ENCODE results near the gene EDC3.
A peak's percentile ranks its signal among the peaks of the same experiment; 100 is the strongest.
"Not testable (repeated sequence)": the region's sequence is repeated elsewhere in the genome, so short reads cannot be mapped to it uniquely, and the experiment has no call there.

EDC3 gene

GRCh38 chr15:74709892-74710291, 14.1 kb upstream of the EDC3 start:
- DNase-seq = no peak

DNA sequence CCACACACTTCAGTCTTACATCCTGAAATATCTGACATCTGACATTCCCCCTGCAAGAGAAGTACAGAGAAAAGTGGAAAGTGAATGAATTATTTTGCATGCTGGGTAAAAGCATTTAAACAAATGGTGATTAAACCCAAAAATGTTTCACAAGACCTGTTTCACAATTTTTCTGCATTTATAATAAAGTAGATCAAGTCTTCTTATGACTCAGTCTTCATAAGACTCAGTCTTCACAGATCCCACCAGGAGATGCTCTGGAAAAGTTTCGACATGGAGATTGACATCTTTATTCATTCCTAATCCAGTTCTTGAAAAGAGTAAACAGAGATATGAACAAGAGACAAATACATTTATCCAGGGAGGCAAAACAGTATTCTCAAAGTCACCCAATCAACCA, 13.2 kb upstream of the EDC3 start:
- DNase-seq = no peak

GRCh38 chr15:74696808-74697207, 984 bp upstream of the EDC3 start:
- DNase-seq = no peak

DNA sequence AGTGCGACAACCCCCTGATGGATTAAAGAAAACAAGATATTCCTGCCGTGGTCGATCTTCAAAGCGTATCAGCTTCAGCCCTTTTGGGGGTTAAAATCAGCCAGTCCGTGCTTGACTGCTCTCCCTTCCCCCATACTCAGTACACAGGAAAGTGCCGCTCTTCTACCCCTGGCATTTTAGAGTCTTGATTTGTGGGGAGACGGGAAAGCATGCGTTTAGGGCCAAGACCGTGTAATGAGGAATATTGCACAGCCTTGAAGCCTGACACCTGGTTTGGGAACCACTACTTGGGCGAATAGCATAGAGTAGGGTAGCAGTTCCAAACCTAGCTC, 540 bp upstream of the EDC3 start:
- no peak for DNase-seq

DNA sequence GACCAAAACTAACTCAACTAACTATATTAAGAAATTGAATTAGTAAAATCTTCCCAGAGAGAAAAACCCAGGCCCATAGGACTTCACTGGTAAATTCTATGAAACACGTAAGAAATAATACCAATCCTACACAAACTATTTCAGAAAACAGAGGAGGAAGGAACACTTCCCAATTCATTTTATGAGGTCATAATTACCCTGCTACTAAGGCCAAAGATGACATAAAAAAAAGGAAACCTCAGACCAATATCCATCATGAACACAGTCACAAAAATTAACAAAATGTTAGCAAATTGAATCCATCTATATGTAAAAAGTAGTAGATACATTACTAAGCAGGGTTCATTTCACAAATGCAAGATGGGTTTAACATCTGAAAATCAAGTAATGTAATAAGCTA, 3.5 kb downstream of the EDC3 start:
- DNase-seq = no peak

GRCh38 chr15:74683758-74684157, 12.1 kb downstream of the EDC3 start:
- no peak for DNase-seq

- DNase-seq = no peak
Observed at GRCh38 chr15:74682954-74683353, 12.9 kb downstream of the EDC3 start.

- no peak for DNase-seq
Observed at GRCh38 chr15:74680456-74680855, 15.4 kb downstream of the EDC3 start.

GRCh38 chr15:74676801-74677200, 19.0 kb downstream of the EDC3 start:
- DNase-seq = no peak

DNA sequence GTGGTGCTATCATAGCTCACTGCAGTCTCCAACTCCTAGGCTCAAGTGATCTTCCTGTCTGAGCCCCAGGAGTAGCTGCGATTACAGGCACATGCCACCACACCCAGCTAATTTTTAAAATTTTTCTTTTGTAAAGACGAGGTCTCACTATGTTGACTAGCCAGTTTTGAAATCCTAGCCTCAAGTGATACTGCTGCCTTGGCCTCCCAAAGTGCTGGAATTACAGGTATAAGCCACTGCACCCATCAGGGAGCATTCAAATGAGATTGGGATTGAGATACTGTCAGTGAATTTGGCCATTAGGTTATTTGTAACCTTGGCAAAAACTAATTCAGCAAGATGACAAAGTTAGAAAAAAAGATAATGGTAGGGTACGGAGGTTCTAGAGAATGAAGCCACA, 21.7 kb downstream of the EDC3 start:
- DNase-seq = no peak

GRCh38 chr15:74669627-74670026, 26.2 kb downstream of the EDC3 start:
- no peak for DNase-seq

GRCh38 chr15:74667975-74668374, 27.8 kb downstream of the EDC3 start:
- DNase-seq = no peak

DNA sequence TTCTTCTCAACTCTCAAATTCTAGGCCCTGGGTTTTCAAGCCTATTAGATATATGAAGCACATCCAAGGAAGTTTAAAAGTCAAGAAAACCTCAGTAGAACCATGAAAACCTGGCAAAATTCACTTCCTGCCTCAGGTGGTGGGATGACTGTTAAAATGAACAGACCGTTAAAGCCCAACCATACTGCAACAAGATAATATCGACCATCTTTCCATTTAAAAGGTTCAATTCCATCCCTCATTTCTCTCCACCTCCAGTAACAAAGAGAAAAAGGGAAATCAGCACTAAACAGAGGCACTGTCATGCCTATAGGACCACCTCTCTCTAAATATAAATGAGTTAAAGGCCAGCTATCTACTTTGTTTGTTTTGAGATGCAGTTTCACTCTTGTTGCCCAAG, 31.2 kb downstream of the EDC3 start:
- no peak for DNase-seq

DNA sequence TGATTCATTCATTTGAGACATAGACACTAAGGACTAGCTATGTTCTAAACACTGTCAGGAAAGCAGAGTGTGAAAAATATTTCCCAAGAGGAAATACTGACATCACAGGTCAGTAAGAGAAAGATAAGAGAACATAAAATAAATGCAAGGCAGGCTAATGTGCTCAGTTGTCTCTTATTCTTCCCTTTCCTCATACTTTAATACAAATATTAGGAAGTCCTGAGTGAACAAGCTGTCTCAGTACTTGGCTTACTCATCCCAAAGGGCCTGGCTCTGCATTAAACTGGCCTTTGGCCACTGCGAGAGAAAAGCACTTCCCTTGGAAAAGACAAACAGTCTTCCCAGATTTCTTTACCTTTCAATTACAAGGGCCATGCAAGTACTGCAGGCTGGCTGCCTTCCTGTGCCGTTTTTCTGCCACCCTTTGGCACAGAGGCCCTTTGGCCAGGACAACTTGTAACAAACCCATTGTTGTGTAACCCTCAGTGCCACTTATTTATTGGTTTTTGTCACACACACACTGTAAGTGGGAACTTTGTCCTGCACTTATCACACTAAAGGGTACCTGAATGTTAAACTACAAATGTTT, 31.7 kb downstream of the EDC3 start:
- no peak for DNase-seq

- DNase-seq = no peak
Observed at GRCh38 chr15:74663303-74664027, 32.4 kb downstream of the EDC3 start.

DNA sequence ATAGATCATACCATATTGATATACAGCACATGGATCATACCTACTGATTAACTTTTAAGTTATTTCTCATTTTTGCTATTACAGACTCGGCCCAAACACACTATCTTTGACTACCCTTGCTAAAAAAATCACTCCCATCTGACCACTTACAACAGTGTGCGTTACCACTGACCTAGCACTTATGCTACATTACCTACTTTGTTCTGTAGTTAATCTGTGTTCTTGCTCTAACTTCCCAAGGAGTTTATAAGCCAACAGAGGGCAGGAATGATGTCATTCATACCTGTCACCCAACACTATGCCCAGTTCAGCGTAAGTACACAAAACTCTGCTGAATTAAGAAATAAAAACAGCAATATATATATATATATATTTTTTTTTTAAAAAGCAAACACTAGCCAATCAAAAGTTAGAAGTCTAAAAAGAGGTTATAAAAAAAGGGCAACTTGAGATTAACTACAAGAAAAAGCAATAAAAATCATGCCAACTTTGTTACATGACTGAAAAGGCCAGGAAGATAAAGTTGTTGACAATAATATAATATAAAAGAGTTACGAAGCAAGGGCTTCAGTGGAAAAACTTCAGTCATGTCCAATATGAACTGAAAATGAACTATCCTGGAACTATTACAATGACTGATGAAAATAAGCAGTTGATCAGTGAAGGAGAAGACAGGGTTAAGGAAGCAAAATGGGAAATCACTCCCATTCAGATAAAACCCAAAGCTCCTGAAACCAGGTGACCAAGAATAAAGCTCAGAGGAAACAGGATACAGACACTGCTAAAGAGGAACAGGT, 33.6 kb downstream of the EDC3 start:
- DNase-seq = no peak

DNA sequence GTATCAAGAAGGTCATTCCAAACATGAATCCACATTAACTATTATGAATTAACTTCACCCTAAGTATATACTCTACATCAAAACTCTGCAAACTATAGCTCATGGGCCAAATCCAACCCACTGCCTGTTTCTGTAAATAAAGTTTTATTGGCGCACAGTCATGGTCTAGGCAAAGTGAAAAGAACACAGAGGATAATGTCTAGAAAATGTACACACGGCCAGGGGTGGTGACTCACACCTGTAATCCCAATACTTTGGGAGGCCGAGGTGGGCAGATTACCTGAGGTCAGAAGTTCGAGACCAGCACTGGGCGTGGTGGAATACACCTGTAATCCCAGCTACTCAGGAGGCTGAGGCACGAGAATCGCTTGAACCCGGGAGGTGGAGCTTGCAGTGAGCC, 34.5 kb downstream of the EDC3 start:
- DNase-seq = not testable (repeated sequence)

GRCh38 chr15:74657846-74658245, 38.0 kb downstream of the EDC3 start:
- no peak for DNase-seq

DNA sequence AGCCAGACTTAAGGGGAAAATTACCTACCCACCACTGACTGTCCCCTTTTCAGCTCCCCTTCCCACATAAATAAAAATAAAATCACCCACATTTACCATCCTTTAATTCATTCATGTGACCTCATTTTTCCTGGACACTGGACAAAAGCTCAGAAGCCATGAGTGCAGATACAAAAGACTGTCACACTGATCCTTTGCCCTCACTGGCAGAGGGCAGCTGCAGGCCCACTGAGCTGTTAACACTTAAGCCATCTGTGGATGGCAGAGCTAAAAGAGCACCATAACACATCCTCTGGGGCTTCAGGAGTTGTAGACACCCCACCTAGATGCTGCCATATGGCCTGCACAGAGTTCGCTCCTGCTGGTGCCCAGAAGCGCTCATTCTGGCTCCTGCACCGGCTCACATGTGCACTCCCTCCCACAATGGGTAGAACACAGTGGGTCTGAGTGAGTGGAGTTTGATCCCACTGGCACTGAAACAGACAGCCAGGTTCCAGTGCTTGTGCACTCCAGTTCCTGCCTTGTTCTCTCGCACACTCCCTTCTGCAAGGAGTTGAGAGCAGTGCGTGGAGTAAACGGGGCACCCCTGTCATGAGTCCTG, 38.8 kb downstream of the EDC3 start:
- DNase-seq = no peak

DNA sequence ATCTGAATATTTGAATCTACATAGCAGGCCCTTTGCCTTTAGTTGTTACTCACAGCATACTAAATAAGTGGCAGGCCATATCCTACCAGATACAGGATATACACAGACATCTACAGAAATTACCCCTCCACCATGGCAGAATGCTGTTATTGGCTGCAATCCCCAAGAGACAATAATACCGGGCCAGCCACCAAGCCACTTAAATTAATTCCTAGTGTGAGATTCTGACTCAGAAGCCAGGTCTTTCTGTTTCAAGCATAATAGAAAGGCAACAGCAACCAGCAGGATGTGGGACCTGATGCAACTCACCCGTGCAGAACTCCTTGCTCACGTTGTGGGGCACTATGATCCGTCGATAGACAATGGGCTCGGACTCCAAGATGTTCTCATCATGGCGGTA, 40.4 kb downstream of the EDC3 start:
- peak; percentile 44 for DNase-seq

- DNase-seq = no peak
Observed at GRCh38 chr15:74653426-74654102, 42.3 kb downstream of the EDC3 start.

DNA sequence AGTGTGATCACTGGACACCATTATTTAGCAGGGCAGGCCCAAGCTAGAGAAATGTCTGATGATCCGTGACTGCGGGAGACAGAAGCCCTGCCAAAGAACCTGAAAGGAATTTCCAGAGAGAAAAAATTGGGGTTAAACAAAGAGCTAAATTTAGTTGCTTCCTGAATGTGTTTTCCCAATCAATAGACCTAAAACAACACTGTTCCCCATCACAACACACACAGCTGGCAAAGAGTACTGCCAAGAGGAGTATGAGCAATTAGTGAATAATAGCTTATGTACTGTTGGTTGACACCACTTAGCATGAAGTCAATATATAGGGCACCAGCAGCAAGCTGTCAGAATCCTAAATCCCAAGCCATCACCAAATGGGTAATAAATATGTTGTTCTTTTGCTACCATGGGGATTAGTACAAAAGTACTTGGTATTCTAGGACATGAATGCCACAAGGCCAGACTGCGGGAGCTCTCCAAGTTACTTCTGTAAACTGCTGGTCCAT, 44.5 kb downstream of the EDC3 start:
- DNase-seq = peak; percentile 95

Data from NCI-H2081 treated with DMSO at 0.1 percent for 48 hours (cell line).